H1 (cell line): Measurements from ENCODE around the gene TAF1D.

ENCODE experiments used
- CBX5 ChIP-seq: fragments of 300-800, 300-1000 bp; sonication (generic); IDR thresholded peaks from 2 replicates; pipeline ENCODE4 v1.7.1; 2016; ENCODE audit warnings: antibody characterized with exemption, low read length, low read depth
- CHD2 ChIP-seq: IDR thresholded peaks from 2 replicates; pipeline ENCODE4 v1.6.1; 2012; ENCODE audit warnings: low read length, improper control_type of control experiment
- CREB1 ChIP-seq: IDR thresholded peaks from 2 replicates; pipeline ENCODE4 v1.6.1; 2012; ENCODE audit warnings: inconsistent platforms
- CTCF ChIP-seq, 3 experiments: IDR thresholded peaks; 1 replicate in 2 of 3; 2 replicates in 1 of 3; pipeline versions ENCODE4 v1.5.1 to v1.6.1; 2011; ENCODE audit warnings: low read length in 3 of 3, mild to moderate bottlenecking in 3 of 3, inconsistent platforms in 2 of 3, low read depth in 1 of 3, moderate library complexity in 1 of 3; ENCODE audit not compliant: insufficient read depth in 1 of 3; ENCODE audit errors: control extremely low read depth in 1 of 3
- EGR1 ChIP-seq: IDR thresholded peaks from 2 replicates; pipeline ENCODE4 v1.6.1; 2011; ENCODE audit warnings: low read depth, low read length, borderline replicate concordance
- JUND ChIP-seq: IDR thresholded peaks from 2 replicates; pipeline ENCODE4 v1.6.1; 2011; ENCODE audit warnings: mild to moderate bottlenecking, improper control_type of control experiment, low read length
- POLR2A ChIP-seq, 2 experiments: IDR thresholded peaks; 1 replicate in 1 of 2; 2 replicates in 1 of 2; pipeline ENCODE4 v1.6.1; 2011; ENCODE audit warnings: low read depth in 2 of 2, low read length in 2 of 2, mild to moderate bottlenecking in 2 of 2; ENCODE audit errors: control extremely low read depth in 1 of 2
- POLR2AphosphoS5 ChIP-seq: IDR thresholded peaks from 2 replicates; pipeline ENCODE4 v1.6.1; 2011; ENCODE audit warnings: low read depth, low read length
- RNF2 ChIP-seq: fragments of 200-900, 300-1000 bp; sonication (generic); IDR thresholded peaks from 2 replicates; pipeline ENCODE4 v1.7.1; 2016; ENCODE audit warnings: borderline replicate concordance, low read depth, mild to moderate bottlenecking, antibody characterized with exemption, low read length; ENCODE audit not compliant: poor library complexity, severe bottlenecking; ENCODE audit errors: missing control alignments
- TBP ChIP-seq: IDR thresholded peaks from 2 replicates; pipeline ENCODE4 v1.6.1; 2011; ENCODE audit warnings: low read depth, low read length, improper control_type of control experiment
- TCF12 ChIP-seq: IDR thresholded peaks from 2 replicates; pipeline ENCODE4 v1.6.1; 2011; ENCODE audit warnings: low read depth, mild to moderate bottlenecking, low read length

GRCh38 chr11:93697611-93698010 lies 43.7 kb downstream of the TAF1D start:
- TF ChIP-seq POLR2A (IDR thresholded peaks at IDR 0.05; ENCODE audit: control extremely low read depth in 1 of 2, low read depth in 2 of 2, low read length in 2 of 2): no peak
- TF ChIP-seq CBX5: no peak
- no peak for TF ChIP-seq POLR2AphosphoS5
- TF ChIP-seq TCF12: no peak
- TF ChIP-seq TBP: no peak
- no peak for TF ChIP-seq CHD2
- TF ChIP-seq CTCF (IDR thresholded peaks at IDR 0.05; ENCODE audit: control extremely low read depth in 1 of 3, insufficient read depth in 1 of 3, low read depth in 1 of 3, low read length in 3 of 3): no peak
- no peak for TF ChIP-seq CREB1
- no peak for TF ChIP-seq JUND
- TF ChIP-seq EGR1: no peak
- no peak for TF ChIP-seq RNF2
